NCI-H2171 treated with DMSO at 0.1 percent for 48 hours (cell line): ENCODE measurements around the gene KCTD15.

Experiments used
- DNase-seq: peaks from one replicate; lab custom pipeline; 2025; lab: John Stamatoyannopoulos, UW

Gene KCTD15

DNA sequence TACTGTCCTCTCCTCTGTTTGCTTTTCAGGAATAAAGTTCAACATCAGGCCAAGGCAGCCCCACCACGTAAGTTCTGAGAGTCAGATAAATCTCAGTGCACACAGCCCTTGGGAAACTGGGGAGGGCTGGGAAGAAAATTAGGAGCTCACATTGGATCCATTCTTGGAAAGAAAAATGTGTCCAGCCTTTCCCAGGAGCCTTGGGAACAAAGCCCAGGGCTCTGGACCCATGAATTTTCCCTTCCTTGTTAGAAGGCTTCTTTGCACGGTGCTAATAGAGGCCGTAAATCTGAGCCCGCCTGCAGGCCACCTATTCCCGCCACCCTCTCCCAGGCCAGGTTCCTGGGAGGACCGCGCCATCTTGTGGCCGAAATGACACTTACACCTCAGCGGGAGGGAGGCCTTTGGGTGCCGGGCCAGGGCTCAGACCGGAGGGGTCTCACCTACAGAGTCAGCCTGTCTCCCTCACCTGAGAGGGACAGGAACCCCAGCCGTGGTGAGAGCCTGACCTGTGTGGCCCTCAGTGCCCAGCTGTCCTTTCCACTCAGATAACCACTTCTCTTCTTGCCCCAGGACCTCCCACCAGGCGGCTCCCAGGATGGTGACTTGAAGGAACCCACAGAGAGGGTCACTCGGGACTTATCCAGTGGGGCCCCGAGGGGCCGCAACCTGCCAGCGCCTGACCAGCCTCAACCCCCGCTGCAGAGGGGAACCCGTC, 25.1 kb upstream of the KCTD15 start:
- DNase-seq: peak; percentile 68

DNA sequence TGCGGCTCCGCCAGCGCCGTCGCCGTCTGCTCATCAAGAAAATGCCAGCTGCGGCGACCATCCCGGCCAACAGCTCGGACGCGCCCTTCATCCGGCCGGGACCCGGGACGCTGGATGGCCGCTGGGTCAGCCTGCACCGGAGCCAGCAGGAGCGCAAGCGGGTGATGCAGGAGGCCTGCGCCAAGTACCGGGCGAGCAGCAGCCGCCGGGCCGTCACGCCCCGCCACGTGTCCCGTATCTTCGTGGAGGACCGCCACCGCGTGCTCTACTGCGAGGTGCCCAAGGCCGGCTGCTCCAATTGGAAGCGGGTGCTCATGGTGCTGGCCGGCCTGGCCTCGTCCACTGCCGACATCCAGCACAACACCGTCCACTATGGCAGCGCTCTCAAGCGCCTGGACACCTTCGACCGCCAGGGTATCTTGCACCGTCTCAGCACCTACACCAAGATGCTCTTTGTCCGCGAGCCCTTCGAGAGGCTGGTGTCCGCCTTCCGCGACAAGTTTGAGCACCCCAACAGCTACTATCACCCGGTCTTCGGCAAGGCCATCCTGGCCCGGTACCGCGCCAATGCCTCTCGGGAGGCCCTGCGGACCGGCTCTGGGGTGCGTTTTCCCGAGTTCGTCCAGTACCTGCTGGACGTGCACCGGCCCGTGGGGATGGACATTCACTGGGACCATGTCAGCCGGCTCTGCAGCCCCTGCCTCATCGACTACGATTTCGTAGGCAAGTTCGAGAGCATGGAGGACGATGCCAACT, 24.4 kb upstream of the KCTD15 start:
- DNase-seq: no peak

DNA sequence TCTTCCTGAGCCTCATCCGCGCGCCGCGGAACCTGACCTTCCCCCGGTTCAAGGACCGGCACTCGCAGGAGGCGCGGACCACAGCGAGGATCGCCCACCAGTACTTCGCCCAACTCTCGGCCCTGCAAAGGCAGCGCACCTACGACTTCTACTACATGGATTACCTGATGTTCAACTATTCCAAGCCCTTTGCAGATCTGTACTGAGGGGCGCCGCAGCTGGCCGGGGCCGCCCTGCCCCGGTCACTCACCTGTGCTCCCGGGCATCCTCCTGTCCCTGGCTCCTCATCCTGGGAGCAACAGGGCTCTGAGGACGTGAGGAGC, 23.9 kb upstream of the KCTD15 start:
- DNase-seq: no peak

DNA sequence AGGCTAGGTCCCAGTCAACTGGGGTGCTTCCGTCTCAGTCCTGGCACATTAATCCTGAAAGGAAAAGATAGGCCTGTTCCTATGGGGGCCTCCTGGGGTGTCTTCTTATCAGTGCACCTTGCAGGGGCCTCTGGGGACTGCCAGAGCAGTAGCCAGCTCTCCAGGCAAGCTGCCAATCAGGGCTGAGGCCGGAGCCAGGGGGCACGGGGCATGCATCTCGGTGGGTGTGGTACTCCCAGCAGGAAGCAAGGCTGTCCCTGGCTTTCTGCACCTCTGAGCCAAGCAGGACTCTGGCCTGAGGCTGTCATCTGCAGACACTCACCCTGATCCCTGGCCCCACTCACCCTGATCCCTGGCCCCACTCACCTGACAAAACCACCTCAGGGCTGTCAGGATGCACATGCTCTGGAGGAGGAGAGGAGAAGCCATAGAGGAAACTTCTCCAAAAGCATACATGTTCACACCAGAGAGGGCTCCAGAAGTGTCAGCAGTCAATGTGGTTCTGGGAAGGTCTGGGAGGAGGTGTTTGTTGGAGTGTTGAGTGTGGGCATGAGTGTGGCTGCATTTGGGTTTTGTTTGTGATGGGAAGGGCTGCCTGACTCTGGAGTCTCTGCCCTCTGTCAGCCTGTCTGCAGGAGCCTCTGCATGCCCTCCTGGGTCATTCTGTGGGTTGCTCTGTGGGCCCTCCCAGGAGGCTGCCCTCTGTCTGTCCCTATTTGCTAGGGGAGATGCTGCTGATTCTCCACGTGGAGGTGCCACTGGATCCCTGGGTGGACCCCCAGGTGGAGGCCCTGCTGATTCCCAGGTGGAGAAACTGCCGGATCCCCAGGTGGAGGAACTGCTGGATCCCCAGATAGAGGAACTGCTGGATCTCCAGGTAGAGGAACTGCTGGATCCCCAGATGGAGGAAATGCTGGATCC, 22.7 kb upstream of the KCTD15 start:
- no peak for DNase-seq

DNA sequence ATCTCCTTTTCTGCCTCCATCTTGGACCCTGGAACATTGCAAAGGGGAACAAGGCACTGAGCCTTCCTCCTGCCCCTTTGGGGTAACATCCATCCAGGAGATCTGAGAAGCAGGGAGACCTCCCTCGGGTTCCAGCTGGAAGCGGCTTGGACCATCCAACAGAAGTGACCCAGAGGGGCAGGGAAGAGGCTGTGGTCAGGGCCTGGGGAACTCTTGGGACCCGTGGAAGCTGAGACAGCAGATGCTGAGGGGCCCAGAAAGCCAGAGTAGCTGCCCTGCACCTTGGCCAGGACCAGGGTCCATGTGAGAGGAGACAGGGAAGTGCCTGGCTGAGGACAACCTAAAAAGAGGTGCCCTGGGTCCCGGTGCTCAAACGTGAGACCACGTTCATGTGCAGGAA, 21.9 kb upstream of the KCTD15 start:
- DNase-seq: no peak

DNA sequence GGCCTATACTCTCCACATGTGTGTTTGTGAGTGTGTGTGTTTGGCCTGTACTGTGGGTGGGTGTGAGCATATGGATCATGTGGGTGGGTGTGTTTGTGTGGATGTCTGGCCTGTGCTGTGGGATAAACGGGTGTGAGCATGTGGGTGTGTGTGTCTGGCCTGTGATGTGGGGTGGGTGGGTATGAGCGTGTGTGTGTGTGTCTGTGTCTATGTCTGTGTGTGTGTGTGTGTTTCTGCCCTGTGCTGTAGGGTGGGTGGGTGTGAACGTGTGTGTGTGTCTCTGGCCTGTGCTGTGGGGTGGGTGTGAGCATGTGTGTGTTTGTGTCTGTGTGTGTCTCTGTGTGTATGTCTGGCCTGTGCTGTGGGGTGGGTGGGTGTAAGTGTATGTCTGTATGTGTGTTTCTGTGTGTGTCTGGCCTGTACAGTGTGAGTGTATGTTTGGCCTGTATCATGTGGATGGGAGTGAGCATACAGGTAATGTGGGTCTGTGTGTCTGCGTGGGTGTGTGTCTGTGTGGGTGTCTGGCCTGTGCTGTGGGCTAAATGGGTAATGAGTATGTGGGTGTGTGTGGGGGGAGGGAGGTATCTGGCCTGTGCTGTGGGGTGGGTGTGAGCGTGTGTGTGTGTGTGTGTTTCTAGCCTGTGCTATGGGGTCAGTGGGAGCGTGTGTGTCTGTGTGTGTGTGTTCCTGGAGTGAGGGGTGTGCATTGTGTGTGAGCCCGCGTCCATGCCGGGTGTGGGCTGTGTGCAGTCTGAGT, 20.8 kb upstream of the KCTD15 start:
- no peak for DNase-seq

DNA sequence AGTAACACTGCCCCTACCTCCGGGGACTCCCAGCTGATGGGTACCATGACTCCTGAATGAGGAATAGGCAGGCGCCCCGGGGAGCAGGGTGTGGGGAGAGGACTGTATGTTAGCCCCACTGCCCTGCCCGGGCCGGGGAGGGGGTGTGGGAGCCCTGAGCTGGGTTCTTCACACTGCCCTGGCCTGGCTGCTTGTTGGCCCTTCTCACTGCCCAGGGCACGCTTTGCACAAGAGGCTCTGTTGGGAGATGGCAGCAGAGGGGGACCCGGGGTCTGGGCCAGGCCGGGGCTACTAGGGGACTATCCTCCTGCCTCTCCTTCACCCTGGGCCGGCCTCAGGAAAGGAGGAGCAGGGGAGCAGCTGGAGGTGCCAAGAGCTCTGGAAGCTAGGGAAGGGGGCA, 19.3 kb upstream of the KCTD15 start:
- DNase-seq: no peak

DNA sequence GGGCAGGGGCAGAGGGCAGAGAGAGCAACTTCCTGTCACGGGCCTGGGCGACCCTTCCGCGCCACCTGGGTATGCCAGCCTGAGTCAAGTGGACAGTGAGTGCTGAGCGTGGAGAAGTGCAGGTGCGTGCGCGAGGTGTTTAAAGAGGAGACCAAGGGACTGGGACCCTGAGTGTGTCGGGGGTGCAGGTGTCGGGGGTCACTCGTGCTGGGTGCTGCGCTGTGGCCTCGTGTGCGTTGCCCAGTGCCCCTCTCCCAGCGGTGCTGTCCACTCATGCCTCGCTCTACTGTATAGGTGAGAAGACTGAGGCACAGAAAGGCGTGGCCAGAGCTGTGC, 18.9 kb upstream of the KCTD15 start:
- no peak for DNase-seq

DNA sequence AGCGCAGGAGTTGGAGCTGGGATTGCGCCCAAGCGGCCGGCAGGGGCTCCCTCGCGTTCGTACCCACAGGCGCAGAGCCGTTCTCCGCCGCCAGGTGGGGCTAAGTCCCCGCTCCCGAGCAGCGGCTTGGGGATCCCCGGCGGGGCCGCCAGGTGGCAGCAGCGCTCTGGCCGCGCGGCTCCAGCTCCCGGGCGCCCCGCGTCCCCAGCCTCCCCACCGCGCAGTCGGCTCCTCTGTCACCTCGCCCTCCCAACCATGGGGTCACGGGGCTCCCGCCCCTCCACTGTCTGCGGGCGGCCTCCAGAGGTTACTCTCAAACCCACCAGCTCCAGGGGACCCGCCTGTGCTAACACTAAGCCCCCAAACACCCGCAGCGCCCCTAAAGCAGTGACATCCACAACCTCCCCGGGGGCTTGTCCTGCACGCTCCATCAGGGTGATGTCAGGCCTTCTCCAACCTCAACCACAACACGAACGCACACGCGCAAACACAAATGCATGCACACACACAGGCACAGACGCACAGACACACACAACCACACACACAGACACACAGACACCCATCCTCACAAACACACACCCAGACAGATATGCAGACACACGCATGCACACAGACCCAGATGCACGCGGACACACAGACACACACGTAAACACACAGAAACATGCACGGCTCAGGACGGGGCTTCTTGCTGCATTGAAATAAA, 18.4 kb upstream of the KCTD15 start:
- peak; percentile 76 for DNase-seq

DNA sequence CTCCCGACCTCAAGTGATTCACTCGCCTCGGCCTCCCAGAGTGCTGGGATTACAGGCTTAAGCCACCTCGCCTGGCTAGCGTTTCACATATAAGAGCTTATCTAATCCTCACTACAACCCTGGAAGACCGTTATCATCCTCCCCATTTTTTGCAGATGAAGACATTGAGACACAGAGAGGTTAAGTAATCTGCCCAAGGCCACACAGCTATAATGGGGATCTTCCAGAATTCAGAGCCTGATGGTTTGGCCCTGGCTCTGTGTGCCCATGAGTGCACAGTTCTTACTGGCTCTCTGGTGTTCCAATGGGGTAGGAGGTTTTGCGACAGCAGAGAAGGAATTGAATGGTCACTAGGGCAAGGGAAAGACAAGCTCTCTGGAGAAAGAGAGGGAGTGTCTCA, 16.8 kb upstream of the KCTD15 start:
- no peak for DNase-seq

DNA sequence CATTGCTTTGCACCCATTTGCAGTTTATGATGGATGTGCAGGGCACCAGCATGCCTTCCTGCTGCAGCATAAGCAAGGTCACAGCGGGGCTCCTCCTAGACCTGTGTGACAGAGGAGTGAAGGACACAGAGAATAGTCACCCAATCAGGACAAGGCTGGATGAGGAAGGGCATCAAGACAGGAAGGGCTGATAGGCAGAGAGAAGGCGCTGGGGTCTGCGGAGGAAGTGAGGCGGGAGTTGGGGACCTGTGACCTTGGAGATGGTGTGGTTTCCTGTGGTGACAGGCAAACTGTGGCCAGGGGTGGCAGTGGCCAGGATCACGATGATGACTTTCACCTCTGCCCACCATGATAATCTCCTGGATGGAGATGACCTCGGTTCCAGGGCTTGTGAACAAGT, 16.4 kb upstream of the KCTD15 start:
- DNase-seq: no peak

DNA sequence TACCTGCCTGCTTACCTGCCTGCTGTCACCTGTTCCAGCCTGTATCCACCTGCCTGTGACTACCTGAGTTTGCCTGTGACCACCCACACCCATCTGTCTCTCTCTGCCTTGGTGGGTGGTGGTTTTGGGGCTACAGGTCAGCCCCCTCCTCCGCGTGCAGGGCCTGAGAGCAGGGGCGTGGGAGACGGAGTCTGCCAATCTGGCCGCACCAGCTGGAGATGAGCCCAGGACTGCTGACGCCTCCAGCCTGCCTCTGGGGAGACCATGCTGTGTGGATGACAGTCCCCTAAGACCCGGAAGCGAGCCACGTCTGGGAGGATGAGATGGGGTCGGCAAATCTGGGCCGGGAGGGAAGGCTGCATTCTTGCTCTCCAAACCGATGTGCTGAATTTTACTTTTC, 15.9 kb upstream of the KCTD15 start:
- no peak for DNase-seq

DNA sequence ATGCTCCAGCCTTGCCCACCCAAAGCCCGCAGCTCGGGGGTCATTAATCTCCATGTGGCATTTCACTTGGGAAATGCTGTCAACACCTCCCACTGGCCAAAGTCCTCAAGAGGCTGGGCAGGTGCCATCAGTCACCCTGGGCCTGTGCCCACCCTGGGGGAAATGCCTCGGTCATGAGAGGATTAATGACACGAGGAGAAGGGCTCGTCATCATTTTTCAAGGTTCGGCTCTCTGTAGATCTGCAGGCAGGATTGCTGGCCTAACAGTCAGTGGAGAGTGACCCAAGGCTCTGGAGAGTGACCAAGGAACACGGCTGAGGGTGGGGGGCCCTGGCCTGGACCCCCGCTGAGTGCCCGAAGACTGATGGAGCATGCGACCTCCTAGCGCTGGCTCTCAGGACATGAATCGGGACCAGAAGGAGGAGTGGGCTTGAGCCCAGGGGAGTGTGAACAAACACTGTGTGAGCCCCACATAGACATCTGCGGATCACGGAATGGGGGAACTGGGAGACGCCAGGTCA, 15.2 kb upstream of the KCTD15 start:
- no peak for DNase-seq

DNA sequence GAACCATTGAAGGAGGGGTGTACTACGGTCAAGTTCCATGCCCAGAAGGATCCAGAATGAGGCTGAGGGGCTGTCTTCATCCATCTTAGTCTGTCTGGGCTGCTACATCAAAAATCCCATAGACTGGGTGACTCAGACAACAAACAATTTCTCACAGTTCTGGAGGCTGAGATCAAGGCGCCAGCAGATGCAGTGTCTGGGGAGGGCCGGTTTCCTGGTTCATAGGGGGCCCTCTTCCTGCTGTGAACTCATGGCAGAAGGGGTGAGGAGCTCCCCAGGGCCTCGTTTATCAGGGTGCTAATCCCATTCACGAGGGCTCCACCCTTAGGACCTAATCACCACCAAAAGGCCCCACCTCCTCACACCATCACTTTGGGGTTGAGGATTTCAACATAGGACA, 14.7 kb upstream of the KCTD15 start:
- no peak for DNase-seq

DNA sequence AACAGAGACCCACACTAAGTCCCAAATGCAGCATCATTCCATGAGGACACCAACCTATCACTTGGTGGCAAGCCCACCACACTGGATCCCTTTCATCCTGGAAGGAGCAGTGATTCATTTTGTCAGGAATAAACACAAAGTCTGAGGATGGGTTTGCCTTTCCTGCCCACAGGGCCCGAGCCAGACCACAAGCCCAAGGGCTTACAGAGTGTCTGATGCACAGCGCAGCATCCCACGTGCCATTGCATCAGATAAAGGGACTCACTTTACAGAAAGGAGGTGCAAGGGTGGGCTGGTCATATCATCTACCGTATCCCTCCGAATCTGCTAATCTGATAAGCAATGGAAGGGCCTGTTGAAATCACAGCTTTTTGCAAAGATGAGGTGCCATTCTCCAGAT, 12.2 kb upstream of the KCTD15 start:
- DNase-seq: no peak

DNA sequence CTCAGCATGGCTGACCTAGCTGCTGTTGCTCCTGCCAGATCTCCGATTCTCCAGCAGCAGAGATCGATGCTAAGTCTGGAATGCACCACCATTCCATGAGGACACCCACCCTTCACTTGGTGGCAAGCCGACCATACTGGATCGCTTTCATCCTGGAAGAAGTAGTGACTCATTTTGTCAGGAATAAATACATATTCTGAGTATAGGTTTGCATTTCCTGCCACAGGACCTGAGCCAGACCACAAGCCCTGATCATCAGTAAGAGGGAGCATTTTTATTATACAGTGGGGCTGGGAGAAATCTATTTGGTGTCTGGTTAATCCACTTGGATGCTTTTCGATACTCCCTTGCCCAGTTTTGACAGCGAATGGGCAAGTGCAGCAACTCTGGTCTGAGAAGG, 10.9 kb upstream of the KCTD15 start:
- DNase-seq: no peak

DNA sequence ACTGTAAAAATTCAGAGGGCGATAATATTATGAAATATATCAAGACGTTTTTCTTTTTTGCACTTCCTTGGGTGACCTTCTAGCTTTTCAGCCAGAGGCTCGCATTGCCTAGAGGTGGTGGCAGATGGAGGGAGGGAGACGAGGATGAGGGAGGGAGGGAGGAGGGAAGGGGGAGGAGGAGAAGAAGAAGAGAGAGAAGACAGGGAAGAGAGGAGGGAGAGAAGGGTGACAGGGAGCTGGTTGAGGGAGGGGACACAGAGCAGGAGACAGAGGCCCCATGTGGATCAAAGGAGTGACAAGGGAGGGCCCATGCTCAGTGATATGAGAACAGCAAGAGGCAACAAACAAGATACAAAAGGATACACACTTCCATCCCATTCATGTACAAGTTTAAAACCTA, 8.0 kb upstream of the KCTD15 start:
- DNase-seq: peak; percentile 28

DNA sequence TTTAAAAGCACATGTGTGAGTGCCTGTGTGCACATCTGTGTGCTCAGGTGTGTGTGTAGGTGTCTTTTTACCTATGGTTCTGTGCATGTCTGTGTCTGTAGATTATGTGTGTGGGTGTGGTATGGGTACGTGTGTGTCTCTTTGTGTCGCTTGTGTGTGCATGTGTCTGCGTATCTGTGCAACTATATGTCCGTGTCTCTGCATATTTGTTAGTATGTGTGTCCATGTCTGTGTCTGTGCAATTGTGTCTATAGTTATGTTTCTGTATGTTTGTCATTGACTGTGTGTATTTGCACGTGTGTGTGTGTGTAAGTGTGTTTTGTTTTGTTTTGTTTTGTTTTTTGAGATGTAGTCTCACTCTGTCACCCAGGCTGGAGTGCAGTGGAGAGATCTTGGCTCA, 7.3 kb upstream of the KCTD15 start:
- no peak for DNase-seq

DNA sequence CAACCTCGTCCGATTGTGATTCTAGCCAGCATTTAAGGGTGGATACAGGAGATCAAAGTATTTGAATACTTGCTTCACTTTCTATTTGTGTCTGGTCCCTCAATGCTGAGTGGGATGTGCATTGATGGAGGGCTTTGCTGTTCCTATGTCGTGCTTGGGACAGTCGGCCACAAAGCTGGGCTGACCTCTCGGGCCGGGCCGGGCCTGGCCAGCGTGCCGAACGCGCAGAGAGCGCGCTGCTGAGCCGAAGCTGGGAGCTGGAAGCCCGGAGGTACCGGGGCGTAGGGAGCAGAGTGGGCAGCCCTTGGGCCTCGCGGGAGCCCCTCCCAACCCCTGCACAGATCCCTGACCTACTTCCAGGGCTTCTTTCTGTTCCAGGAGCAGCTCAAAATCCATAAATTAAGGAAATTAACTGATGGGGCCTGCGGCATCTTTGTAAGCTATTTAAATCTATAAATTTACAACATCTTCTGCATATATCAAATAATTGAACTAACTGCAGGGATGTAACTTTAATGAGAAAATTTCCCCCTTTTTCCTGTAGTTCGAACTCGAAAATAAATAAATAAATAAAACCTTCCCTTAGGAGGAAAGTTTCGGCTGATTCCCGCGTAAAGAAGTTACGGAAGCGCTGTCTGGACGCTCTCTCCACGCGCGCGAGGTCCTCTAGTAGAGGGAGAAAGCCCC, 1.8 kb upstream of the KCTD15 start:
- peak; percentile 50 for DNase-seq

DNA sequence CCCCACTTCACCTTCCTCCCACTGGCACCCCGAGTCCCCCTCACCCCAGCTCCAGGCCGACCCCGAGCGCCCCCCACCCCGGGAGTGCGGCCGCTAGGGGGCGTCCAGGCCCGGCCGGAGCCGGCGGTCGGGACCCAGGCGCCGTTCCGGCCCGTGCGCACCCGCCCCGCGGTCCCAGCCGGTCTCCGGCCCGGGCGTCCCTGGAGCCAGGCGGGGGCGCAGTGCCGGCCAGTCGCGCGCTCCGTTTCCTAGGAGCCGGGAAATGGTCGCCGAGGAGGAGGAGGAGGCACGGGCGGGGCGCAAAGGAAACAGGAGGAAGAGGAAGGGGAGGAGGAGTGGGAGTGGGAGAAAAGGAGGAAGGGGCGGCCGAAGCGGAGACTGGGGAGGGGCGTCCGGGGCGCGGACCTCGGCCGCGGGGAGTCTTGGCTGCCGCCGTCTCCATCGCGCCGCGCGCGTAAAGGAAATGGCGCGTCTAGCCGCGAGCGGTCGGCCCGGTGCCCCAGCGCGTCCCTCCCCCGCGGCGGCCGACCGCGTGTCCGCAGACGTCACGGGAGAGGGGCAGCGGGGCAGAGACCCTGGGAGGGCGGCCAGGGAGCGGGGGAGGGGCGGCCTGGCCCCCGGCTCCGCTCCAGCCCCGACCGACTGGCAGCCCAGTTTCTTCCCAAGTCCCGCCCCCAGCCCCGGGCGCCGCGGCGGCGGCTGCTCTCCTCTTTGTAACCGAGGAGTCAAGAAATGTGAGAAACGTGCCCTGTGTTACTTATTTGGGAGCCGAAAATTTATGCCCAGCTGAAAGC, 1.1 kb upstream of the KCTD15 start:
- DNase-seq: peak; percentile 64
